NCI-H748 treated with DMSO at 0.1 percent for 48 hours (cell line): ENCODE results near the gene NELFA.

ENCODE experiments used
- DNase-seq: peaks from one replicate; lab custom pipeline; 2025; lab: John Stamatoyannopoulos, UW

NELFA gene

DNA sequence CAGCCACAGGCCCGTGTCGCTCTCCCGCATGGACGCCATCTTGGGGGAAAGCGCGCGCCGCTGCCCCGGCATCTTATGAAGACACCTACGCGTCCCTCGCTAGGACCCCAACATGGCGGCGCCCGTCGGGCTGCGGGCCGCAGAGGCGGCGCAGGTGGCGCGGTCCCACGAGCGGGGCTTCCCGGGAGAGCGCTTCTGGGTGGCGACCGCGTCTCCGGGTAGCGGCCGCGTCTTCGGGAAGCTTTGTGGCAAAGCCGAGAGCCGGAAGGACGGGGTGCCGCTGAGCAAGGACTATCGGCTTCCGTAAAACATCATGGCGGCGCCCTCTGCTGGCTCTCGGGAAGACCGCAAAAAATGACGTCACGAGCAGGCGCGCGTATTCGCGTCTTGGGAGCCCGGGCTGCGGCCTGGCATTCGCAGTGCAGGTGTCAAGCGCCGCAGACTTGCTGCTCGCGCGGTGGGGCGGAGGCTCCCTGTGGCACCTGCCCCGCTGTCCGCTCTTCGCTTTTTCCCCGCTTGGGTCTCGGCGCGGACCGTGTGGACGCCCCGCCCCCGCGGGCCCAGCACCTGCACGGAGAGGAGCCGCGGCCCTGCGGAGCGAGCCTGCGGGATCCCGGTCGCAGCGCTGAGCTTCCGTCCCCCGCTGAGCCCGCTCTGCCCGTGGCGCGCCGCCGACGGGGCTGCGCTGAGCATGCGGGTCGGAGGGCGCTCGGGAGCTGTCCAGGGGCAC is at the start of gene NELFA:
TSS of gene NELFA (minus strand) at position 54 of the 730 bp plus-strand sequence. CDS start at position 39, 15 bp downstream.
- DNase-seq: peak; percentile 12

DNA sequence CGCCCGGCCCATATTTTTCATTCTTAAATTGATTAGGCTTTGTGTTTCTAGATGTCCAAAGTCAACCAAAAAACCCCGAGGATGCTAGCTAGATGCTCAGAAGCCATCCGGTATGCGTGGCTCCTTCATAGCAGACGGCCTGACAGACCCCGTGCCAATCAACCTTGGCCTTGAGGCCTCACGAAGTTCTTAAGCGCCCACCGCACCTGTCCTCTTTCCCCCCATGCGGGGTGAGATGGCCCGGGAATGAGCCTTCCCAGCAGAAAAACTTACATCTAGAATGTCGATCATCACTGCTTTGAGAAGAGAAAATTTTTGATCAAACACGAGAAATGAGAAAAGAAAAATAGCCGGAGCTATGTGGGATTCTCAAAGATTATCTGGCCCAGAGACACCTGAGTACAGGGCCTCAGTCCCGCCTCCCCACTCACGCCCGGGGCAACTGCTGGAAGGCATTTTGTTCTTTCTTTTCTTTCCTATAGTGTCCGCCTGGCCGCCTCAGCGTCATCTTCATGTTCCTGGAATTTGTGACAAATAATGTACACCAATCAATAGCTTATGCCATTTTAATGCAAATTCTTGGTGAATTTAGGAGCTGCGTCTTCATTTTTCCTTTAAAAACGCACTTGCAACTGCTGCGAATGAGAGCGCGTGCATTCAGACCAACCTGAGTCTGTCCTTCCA is 48.8 kb upstream of the NELFA start:
- DNase-seq: no peak

DNA sequence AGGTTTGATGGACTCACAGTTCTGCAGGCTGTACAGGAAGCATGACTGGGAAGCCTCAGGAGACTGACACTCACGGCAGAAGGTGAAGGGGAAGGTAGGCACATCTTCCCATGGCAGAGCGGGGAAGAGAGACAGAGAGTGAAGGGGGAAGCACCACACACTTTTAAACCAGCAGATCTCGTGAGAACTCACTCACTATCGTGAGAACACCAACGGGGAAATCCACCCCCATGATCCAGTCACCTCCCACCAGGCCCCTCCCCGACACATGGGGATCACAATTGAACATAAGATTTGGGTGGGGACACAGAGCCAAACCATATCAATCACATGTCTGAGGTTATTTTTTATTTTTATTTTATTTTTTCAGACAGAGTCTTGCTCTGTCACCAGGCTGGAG is 45.4 kb upstream of the NELFA start:
- DNase-seq: no peak

DNA sequence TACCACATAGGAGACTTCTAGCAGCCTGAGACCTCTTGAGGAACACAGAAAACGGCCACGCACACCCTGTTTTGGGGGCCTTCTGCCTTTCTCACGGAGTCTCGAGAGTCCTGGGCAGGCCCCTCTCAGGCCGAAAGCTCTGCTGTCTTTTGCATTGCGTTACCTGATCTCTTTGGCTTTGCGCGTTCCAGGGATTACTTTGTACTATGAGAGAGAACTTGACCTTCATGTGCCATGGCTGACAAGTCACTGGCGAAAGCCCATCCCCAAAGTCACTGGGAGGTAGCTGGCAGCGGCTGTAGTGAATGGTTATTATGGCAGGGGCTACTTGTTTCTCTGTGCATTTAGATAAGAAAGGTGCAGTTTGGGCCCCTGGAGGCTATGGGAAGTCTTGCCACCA is 42.3 kb upstream of the NELFA start:
- no peak for DNase-seq

DNA sequence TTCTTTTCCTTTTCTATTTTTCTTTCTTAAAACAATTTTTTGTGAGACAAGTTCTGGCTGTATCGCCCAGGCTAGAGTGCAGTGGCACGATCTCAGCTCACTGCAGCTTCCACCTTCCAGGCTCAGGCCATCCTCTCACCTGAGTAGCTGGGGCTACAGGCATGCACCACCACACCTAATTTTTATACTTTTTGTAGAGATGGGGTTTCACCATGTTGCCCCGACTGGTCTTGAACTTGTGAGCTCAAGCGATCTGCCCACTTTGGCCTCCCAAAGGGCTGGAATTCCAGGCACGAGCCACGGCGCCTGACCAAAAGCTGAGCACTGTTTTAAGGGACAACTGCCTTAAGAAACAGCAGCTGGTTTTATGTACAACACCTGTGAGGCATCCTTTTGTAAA is 41.0 kb upstream of the NELFA start:
- no peak for DNase-seq

DNA sequence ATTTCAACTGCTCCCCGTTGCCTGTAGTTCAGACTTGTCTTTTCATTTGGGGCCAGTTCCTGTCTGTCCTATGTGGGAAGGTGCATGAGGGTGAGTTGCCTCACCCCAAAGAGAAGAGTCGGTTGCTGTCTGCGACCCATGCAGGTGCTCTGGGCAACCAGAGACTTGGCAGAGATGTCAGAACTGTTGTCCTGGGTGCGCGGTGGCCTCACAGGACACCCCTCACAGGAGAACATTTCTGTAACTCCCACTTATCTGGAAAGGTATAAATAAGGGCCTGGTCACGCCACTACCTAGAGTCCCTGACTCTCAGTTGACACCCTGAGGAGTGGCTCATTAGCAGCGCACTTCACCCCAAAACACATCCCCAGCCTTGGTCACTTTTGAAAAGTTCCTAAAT is 40.6 kb upstream of the NELFA start:
- DNase-seq: no peak

DNA sequence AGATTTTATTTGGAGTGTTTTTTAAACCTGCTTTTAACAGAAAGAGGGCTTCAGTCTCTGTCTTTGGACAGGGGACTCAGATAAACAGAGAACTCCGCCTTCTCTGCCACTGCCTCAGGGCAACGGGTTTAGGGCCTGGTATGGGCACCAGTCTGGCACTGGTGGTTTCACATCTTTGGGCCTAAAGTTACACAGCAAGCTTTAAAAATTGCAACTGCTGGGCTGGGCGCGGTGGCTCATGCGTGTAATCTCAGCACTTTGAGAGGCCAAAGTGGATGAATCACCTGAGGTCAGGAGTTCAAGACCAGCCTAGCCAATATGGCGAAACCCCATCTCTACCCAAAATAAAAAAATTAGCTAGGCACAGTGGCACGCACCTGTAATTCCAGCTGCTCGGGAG is 40.1 kb upstream of the NELFA start:
- DNase-seq: no peak

DNA sequence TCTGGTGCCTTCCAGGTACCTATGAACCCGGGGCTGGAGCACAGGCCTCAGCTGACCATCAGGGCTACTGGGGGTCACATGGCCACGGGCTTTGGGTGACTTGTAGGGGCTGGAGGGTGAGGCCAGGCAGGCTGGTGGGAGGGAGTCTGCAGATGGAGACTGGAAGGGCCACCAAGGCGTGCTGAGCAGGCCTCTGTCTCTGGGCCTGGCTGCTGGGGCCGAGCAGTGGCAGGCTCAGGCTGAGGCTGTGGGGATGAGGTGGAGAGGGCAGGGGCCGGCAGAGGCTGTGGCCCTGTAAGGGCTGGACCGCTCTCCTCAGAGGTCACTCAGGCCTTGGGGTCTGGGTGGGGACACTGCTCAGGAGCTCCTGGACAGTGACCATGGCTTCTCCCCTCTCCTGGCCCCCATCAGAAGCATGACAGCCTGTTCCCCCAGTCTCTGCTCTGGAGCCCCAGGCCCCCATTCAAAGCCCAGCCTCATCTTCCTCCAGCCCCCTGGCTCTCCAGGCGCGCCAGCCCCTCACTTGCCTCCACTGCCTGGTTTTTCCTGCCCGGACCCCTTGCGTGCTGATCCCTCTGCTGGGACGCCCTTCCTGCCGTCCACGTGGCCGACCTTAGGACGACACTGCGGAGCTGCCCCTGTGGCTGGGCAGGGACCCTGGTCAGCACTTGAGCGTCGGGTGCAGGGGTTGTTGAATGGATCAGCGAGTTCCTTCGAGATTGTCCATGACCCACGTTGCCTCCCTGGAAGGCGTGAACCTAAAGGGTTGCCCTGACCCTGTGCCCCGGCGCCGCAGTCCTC is 39.2 kb upstream of the NELFA start:
- DNase-seq: no peak

DNA sequence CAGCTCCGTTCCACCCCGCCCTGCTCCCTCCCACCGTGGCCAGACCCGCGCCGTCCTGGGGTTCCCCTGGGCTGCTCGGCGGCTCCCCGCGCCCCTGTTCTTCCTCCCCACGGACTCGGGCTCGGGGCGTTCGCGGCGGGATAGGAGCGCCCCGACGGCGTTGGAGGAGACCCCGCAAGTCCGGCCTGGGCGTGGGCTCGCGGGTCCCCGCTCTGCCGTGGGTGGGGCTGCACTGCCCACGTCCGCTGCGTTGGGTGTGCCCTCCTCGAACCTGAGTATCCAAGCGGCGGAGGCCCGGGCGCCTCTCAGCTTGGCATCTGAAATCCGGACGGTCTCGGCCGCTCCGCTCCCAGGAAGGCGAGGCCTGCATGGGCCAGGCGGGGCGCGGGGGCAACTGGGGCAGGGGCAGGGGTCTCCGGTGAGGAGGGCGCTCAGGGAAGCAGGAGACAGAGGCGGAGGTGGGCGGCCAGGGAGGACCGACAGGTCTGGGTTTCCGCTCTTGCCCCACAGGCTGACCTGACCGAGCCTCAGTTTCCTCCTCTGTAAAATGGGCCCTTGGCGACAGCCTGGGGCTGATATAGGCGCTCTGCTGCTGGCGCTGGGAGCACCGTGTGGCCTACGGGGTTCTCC is 38.4 kb upstream of the NELFA start:
- no peak for DNase-seq

DNA sequence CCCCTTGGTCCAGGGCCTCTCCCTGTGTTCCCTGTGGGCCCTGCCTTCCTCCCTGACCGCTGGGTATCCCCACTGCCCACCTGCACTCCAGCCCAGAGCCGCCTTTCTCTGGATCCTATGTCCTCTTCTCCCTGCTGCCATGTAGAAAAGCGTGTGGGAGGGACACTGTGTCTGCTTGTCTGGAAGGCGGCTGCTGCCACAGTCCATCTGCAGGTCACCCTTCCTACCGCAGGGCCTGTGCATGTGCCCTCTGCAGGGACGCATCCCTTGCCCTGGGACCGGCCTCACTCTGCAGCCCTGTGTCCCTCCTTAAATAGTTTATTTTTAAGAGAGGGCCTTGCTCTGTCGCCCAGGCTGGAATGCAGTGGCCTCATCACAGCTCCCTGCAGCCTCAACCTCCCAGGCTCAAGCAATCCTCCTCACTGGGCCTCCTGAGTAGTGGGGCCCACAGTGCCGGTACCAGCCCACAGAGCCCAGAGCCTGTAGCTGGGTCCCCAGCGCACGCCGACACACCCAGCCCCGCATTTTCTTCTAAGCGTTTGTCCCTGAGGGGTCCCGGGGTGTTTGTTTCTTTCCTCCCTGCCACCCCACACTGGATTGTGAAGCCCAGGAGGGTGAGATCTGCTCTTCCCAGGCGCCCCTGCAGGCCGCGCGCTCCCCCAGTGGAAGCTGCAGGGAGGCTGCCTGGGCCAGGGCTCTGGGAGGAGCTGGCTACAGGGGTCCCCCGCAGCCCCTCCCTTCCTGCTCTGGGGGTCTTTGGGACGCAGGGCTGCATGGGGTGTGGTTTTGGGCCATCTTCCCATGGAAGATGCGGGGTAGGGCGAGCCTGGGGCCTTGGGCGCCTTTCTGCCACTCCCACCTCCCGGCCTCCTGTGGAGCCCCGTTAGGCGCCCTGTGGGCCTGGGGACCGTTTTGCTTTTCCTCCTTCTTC is 37.5 kb upstream of the NELFA start:
- no peak for DNase-seq

DNA sequence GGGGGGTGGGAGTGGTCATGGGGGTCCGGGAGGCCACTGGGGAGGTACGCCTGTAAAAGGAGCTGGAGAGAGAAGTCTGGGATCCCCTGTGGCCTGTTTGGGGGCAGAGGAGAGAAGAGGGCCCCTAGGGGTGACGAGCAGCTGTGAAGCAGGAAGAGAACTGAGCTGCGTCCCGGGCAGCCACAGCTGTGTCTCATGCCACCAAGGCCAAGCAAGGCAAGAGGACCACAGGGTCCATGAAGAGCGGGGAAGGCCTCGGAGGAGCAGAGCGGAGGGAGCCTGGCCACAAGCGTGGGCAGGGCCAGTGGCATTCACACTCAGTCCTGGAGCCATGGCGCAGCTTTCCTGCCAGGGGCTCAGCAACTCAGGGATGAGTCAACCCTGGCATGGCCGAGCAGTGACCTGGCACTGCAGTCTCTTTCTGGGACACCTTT is 36.8 kb upstream of the NELFA start:
- no peak for DNase-seq

DNA sequence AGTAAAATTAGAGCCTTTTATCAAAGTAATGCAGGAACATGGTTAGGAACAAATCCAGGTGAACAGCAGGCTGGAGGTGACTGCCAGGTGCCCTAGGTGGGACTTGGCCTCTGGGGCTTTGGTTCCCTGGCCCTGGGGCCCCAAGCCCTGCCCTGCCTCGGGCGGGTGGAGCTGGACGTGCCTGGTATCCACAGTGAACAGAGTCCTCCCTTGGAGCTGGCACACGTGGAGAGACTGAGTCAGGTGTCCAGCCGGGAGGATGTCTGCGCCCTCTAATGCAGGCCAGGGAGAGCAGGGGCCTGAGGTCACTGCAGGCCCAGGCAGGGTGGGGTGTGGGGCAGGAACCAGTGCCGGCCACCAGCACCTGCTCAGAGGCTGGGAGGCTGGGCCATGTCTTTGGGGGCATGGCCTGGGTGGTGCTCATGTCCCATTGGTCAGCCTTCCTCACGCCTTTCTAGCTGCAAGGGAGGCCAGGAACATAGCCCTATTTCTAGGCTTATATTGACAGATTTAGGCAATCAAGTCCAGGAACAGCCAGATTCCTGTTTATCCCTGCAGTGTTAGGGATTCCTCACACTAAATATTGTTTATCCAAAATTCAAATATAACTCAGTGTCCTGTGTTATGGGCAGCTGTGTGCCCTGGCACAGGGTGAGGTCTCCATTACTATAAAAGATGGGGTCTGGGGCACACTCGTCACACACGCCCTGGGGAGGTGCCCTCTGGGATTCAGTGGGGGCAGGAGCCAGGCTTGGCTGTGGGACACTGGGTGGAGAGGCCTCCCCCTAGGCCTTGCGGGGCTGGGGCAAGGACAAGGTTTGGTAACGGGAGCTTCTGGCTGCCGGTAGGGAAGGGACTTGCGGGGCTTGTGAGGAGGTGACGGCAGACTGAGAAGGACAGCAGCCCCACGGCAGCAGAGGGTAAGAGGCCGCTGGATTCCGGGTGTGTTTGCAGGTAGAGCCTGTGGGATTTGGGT is 36.1 kb upstream of the NELFA start:
- DNase-seq: no peak

DNA sequence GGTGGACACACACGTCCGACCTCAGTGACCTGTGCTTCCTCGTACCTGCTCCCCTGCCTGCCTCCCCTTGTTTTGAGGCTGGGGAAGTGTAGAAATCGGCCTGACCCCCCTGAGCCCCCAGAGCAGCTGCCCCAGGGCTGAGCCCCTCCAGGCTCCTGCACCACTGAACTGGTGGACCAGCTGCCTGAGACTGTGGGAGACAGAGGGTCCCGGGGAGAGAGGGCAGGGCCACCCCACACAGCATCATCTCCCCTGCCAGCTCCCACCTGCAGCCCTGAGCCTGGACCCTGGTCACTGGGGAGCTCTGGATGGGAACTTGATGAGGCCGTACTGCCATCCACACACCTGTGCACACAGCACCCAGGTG is 35.3 kb upstream of the NELFA start:
- DNase-seq: no peak

DNA sequence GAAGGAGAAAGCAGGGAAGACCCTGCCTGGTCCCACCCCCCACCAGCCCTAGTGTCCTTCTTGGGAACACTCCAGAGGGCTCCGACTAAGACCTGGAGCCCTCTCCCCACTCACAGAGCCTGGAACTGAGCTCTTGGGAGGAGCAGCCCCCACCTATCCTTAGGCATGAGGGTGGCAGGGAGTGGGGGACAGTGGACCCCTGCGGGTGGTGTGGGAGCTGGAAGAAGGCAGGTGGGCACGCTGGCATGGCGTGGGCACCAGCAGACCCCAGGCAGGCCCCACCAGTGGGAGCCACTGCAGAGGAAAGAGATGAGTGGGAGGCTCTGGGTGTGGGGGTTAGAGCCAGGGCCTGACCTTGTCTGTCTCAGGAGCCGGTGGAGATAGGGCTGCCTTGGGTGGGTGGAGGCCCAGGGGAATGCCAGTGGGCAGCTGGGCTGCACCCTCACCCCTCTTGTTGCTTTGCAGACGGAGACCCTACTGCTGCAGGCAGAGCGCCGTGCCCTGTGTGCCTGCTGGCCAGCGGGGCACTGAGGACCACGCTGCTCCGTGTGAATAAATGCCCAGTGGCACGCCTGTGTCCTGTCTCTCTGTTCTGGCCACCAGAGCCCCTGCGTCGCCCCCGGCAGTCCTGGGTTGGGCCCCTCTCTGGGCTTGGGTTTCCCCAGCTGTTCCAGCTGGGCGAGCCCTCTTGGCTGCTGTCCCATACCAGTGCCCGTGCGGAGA is 34.8 kb upstream of the NELFA start:
- DNase-seq: no peak

DNA sequence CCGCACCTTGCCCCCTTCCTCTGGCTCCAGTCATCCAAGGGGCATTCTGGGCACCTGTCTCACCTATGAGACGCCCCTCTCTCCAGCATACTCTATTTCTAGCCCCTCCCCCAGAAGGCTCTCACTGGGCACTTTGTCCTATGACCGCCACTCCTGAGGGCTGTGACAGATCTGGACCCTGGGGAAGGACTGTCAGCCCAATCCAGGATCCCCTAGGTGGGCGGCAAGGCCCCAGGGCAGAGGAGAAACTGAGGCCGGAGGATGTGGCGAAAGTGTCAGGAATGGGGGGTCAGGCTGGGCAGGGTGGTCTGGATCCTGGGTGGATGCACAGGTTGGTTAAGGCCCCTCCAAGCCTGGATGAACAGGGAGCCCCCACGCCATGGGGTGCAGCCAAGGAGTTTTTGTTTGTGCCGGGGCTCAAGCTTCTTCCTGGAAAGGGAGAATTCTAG is 34.2 kb upstream of the NELFA start:
- no peak for DNase-seq

DNA sequence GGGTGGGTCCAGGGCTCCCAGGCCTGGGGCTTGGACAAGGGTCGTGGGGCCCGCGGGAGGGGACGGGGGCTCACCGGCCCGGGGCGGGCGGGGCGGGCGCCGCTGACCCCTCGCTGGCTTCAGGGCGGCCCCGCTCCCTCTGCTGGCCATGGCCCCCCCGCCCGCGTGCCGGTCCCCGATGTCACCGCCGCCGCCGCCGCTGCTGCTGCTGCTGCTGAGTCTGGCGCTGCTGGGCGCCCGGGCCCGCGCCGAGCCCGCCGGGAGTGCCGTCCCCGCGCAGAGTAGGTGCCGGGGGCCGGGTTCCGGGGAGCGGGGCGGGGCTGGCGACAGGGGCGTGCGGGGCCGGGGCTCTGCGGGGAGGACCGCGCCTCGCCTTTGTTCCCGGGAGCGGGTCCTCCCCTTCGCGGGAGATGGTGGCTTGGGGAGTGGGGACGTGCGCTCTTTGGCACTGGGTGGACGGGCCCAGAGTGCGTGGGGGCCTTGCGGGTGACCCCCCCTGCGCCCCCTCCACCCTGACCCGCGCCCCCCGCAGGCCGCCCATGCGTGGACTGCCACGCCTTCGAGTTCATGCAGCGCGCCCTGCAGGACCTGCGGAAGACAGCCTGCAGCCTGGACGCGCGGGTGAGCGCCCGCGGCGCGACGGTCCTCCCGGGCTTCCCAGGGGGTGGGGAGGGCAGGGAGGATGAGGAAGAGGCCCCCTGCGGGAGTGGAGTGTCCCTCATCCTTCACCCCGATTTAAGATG is 33.6 kb upstream of the NELFA start:
- DNase-seq: no peak

DNA sequence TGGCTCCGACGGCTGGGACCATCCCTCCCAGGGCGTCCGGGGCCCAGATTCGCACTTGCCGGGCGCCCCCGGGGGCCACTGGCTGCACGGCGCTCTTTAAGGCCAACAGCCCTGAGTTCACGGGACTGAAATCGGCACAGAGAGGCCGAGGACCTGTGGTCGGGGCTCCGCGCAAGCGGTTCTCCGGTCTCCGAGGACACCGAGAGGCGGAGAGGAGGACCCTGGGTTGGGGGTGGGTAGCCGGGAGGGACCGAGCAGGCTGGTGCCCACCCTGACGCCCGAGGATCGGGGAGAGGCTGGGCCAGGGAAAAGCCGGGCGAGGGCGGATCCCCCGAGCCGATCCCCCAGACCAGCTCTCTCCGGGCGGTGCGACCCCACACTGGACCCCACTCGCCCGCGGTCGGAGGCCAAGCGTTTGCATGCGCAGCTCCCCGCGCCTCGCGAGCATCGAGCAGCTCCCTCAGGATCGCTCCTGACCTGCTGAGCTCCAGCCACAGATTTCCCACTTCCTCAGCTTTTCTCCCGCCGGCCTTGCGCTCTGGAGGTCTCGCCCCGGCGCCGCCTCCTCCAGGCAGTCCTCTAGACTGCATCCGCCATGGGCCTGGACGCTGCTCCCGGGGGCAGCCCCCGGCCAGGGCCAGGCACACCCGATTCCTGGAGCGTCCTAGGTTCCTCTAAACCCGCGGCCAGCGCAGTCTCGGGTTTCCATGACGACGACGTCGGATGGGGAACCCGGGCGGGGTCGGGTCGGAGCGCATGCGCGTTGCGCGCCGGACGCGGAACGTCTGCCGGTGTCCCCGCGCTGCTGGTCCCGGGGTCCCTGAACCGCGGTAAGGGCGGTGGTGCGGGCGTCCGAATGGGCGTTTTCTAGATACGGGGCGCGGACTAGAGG is 32.7 kb upstream of the NELFA start:
- DNase-seq: peak; percentile 4
